Esophagus muscularis mucosa (tissue), 3 donors: ENCODE results near the gene KLHL14.

Experiments used
- CTCF ChIP-seq, 3 experiments: fragments of 200-600 bp in 2 of 3; fragments of 450-650 bp in 1 of 3; sonication (generic) in 2 of 3; IDR thresholded peaks; one replicate each; pipeline ENCODE4 v1.5.1; 2017 to 2019; ENCODE audit warnings: antibody characterized with exemption in 3 of 3, mild to moderate bottlenecking in 2 of 3, moderate library complexity in 1 of 3
- EP300 ChIP-seq: sonication (generic); formaldehyde crosslinking; IDR thresholded peaks from one replicate; pipeline ENCODE4 v1.6.1; 2017; ENCODE audit warnings: antibody characterized with exemption

- TF ChIP-seq CTCF (IDR thresholded peaks at IDR 0.05) = no peak
- TF ChIP-seq EP300 = no peak
Measured at GRCh38 chr18:32754508-32755263, 18.1 kb downstream of the KLHL14 start.
